Effector memory CD8-positive, alpha-beta T cell (primary cell): ENCODE measurements around the gene ADAMTSL1.

ENCODE experiments used
- ATAC-seq: fragments of 150-1000 bp; cut with Tn5 transposase; replicated peaks from 2 replicates; pipeline ENCODE4 v1.10.0; 2021; ENCODE audit warnings: mild to moderate bottlenecking, moderate library complexity
- DNase-seq, 3 experiments: peaks; one replicate each; pipeline ENCODE4 v3.0.0; 2021
- H3K27ac Mint-ChIP-seq, 2 donors: one replicate each; pipeline ENCODE4 v1.8.0; 2022; ENCODE audit warnings: mild to moderate bottlenecking in 2 of 2, mixed read lengths in 2 of 2, moderate library complexity in 2 of 2
- H3K27me3 Mint-ChIP-seq, 2 donors: one replicate each; pipeline ENCODE4 v1.8.0; 2022; ENCODE audit warnings: mixed read lengths in 2 of 2
- H3K36me3 Mint-ChIP-seq: one replicate; pipeline ENCODE4 v1.8.0; 2022; ENCODE audit warnings: mild to moderate bottlenecking, moderate library complexity, mixed read lengths; ENCODE audit not compliant: insufficient read depth
- H3K4me1 Mint-ChIP-seq, 2 donors: one replicate each; pipeline ENCODE4 v1.8.0; 2022; ENCODE audit warnings: low read depth in 2 of 2, mixed read lengths in 2 of 2
- H3K4me3 Mint-ChIP-seq, 2 donors: one replicate each; pipeline ENCODE4 v1.8.0; 2022; ENCODE audit warnings: mild to moderate bottlenecking in 2 of 2, mixed read lengths in 2 of 2, moderate library complexity in 2 of 2
- H3K9me3 Mint-ChIP-seq, 2 donors: one replicate each; pipeline ENCODE4 v1.8.0; 2022; ENCODE audit warnings: mixed read lengths in 2 of 2

The ADAMTSL1 gene

GRCh38 chr9:18825656-18826170, 351.8 kb downstream of the ADAMTSL1 start:
- H3K9me3 Mint-ChIP-seq = no peaks in the 10 kb centered on the region
- H3K27me3 Mint-ChIP-seq = peaks cover 0 to 24% of the 10 kb centered on the region in 2 donors
- no peak for DNase-seq
- no peak for ATAC-seq
- no peak overlapping the region for H3K27ac Mint-ChIP-seq
- no peak overlapping the region for H3K4me3 Mint-ChIP-seq
- peaks cover 0 to 2% of the 10 kb centered on the region in 2 donors for H3K4me1 Mint-ChIP-seq
- no peaks in the 10 kb centered on the region for H3K36me3 Mint-ChIP-seq

GRCh38 chr9:18826248-18826647, 352.3 kb downstream of the ADAMTSL1 start:
- H3K27me3 Mint-ChIP-seq = peaks cover 0 to 24% of the 10 kb centered on the region in 2 donors
- DNase-seq = no peak
- no peaks in the 10 kb centered on the region for H3K36me3 Mint-ChIP-seq
- ATAC-seq = no peak
- H3K9me3 Mint-ChIP-seq = no peaks in the 10 kb centered on the region
- H3K4me1 Mint-ChIP-seq = peaks cover 0 to 2% of the 10 kb centered on the region in 2 donors
- no peak overlapping the region for H3K27ac Mint-ChIP-seq
- H3K4me3 Mint-ChIP-seq = no peak overlapping the region

- ATAC-seq = no peak
- no peak overlapping the region for H3K4me3 Mint-ChIP-seq
Observed at GRCh38 chr9:18829066-18829465, 355.1 kb downstream of the ADAMTSL1 start.

GRCh38 chr9:18829873-18830272, 355.9 kb downstream of the ADAMTSL1 start:
- no peak for DNase-seq
- H3K4me1 Mint-ChIP-seq = peaks cover 0 to 2% of the 10 kb centered on the region in 2 donors

More at GRCh38 chr9:18829066-18829465, 355.1 kb downstream of the ADAMTSL1 start:
- no peak for DNase-seq
- Mint-ChIP-seq H3K36me3 (no peaks in the 10 kb centered on the region), H3K9me3 (no peaks in the 10 kb centered on the region), H3K27ac (no peak overlapping the region), H3K27me3 (peaks cover 0 to 24% of the 10 kb centered on the region in 2 donors), H3K4me1 (peaks cover 0 to 2% of the 10 kb centered on the region in 2 donors)

GRCh38 chr9:18834740-18835361, 360.9 kb downstream of the ADAMTSL1 start:
- ATAC-seq (no peak), DNase-seq (no peak)
- H3K27ac Mint-ChIP-seq = no peak overlapping the region
- H3K27me3 Mint-ChIP-seq = peaks cover 7 to 18% of the 10 kb centered on the region in 2 donors
- H3K4me1 Mint-ChIP-seq = no peaks in the 10 kb centered on the region
- peaks cover 0 to 3% of the 10 kb centered on the region in 2 donors for H3K9me3 Mint-ChIP-seq
- no peak overlapping the region for H3K4me3 Mint-ChIP-seq
- H3K36me3 Mint-ChIP-seq = no peaks in the 10 kb centered on the region

More at GRCh38 chr9:18829873-18830272, 355.9 kb downstream of the ADAMTSL1 start:
- Mint-ChIP-seq H3K27me3 (peaks cover 0 to 24% of the 10 kb centered on the region in 2 donors), H3K4me3 (no peak overlapping the region), H3K9me3 (no peaks in the 10 kb centered on the region), H3K27ac (no peak overlapping the region), H3K36me3 (no peaks in the 10 kb centered on the region)
- no peak for ATAC-seq

- Mint-ChIP-seq H3K4me1 (no peaks in the 10 kb centered on the region), H3K27me3 (peaks cover 7 to 15% of the 10 kb centered on the region in 2 donors), H3K27ac (no peak overlapping the region), H3K4me3 (no peak overlapping the region), H3K36me3 (no peaks in the 10 kb centered on the region), H3K9me3 (peaks cover 0 to 4% of the 10 kb centered on the region in 2 donors)
- ATAC-seq (no peak), DNase-seq (no peak)
Observed at GRCh38 chr9:18837402-18837801, 363.4 kb downstream of the ADAMTSL1 start.

GRCh38 chr9:18847576-18848275, 373.8 kb downstream of the ADAMTSL1 start:
- Mint-ChIP-seq H3K9me3 (no peaks in the 10 kb centered on the region), H3K4me3 (no peak overlapping the region), H3K27ac (no peak overlapping the region), H3K27me3 (peaks cover 11 to 33% of the 10 kb centered on the region in 2 donors), H3K36me3 (no peaks in the 10 kb centered on the region), H3K4me1 (no peaks in the 10 kb centered on the region)
- no peak for ATAC-seq
- DNase-seq = no peak

GRCh38 chr9:18848657-18849056, 374.7 kb downstream of the ADAMTSL1 start:
- H3K4me3 Mint-ChIP-seq = no peak overlapping the region
- no peak overlapping the region for H3K27ac Mint-ChIP-seq
- H3K9me3 Mint-ChIP-seq = no peaks in the 10 kb centered on the region
- ATAC-seq (no peak), DNase-seq (no peak)
- no peaks in the 10 kb centered on the region for H3K36me3 Mint-ChIP-seq
- no peaks in the 10 kb centered on the region for H3K4me1 Mint-ChIP-seq
- peaks cover 16 to 36% of the 10 kb centered on the region in 2 donors for H3K27me3 Mint-ChIP-seq

GRCh38 chr9:18849270-18849669, 375.3 kb downstream of the ADAMTSL1 start:
- no peaks in the 10 kb centered on the region for H3K4me1 Mint-ChIP-seq
- H3K9me3 Mint-ChIP-seq = no peaks in the 10 kb centered on the region
- no peak overlapping the region for H3K4me3 Mint-ChIP-seq
- DNase-seq = no peak
- no peaks in the 10 kb centered on the region for H3K36me3 Mint-ChIP-seq
- no peak for ATAC-seq
- no peak overlapping the region for H3K27ac Mint-ChIP-seq
- H3K27me3 Mint-ChIP-seq = peaks cover 13 to 32% of the 10 kb centered on the region in 2 donors

- Mint-ChIP-seq H3K4me3 (no peak overlapping the region), H3K9me3 (no peaks in the 10 kb centered on the region), H3K27ac (no peak overlapping the region), H3K27me3 (peaks cover 13 to 28% of the 10 kb centered on the region in 2 donors), H3K4me1 (no peaks in the 10 kb centered on the region), H3K36me3 (no peaks in the 10 kb centered on the region)
- DNase-seq (no peak), ATAC-seq (no peak)
Observed at GRCh38 chr9:18849890-18850677, 376.1 kb downstream of the ADAMTSL1 start.

GRCh38 chr9:18851069-18851795, 377.3 kb downstream of the ADAMTSL1 start:
- H3K27ac Mint-ChIP-seq = no peak overlapping the region
- no peaks in the 10 kb centered on the region for H3K36me3 Mint-ChIP-seq
- H3K27me3 Mint-ChIP-seq = peaks cover 13 to 26% of the 10 kb centered on the region in 2 donors
- H3K4me1 Mint-ChIP-seq = no peaks in the 10 kb centered on the region
- ATAC-seq (no peak), DNase-seq (no peak)
- H3K9me3 Mint-ChIP-seq = no peaks in the 10 kb centered on the region
- no peak overlapping the region for H3K4me3 Mint-ChIP-seq

GRCh38 chr9:18855656-18856055, 381.7 kb downstream of the ADAMTSL1 start:
- no peaks in the 10 kb centered on the region for H3K36me3 Mint-ChIP-seq
- no peaks in the 10 kb centered on the region for H3K4me1 Mint-ChIP-seq
- no peaks in the 10 kb centered on the region for H3K9me3 Mint-ChIP-seq
- no peak for DNase-seq
- H3K4me3 Mint-ChIP-seq = no peak overlapping the region
- ATAC-seq = no peak
- no peak overlapping the region for H3K27ac Mint-ChIP-seq
- H3K27me3 Mint-ChIP-seq = peaks cover 20 to 58% of the 10 kb centered on the region in 2 donors

GRCh38 chr9:18857334-18857733, 383.4 kb downstream of the ADAMTSL1 start:
- peaks cover 15 to 60% of the 10 kb centered on the region in 2 donors for H3K27me3 Mint-ChIP-seq
- no peak overlapping the region for H3K4me3 Mint-ChIP-seq
- no peak for ATAC-seq
- no peaks in the 10 kb centered on the region for H3K36me3 Mint-ChIP-seq
- no peaks in the 10 kb centered on the region for H3K9me3 Mint-ChIP-seq
- no peak overlapping the region for H3K27ac Mint-ChIP-seq
- H3K4me1 Mint-ChIP-seq = no peaks in the 10 kb centered on the region
- no peak for DNase-seq
